ENCODE measurements around the gene ADO. TPM values are rescaled to one million over a fixed set of nuclear protein-coding genes. Genes with fewer than 3 reads are reported as not detected.
A peak's percentile ranks its signal among the peaks of the same experiment; 100 is the strongest.
"Not testable (repeated sequence)": the region's sequence is repeated elsewhere in the genome, so short reads cannot be mapped to it uniquely, and the experiment has no call there.

The ADO gene
- 24.0 and 24.7 TPM in 2 replicates for total RNA-seq (2014; rRNA removed; shearing (Covaris generic))

- DNase-seq (ENCODE audit: low spot score): peak; percentile 74
These were observed at the start of gene ADO for GRCh38 chr10:62804356-62805230. Gene ADO, plus strand, starts transcription at chr10:62804720. Its CDS starts 340 bp downstream, at chr10:62805060.

- DNase-seq (ENCODE audit: low spot score): no peak
These were observed 49.6 kb upstream of the ADO start for GRCh38 chr10:62754963-62755362.

- no peak for DNase-seq (ENCODE audit: low spot score)
These were observed 48.6 kb upstream of the ADO start for GRCh38 chr10:62755662-62756653.

- no peak for DNase-seq (ENCODE audit: low spot score)
These were observed 44.8 kb upstream of the ADO start for GRCh38 chr10:62759599-62760175.

- DNase-seq (ENCODE audit: low spot score): no peak
These were observed 44.1 kb upstream of the ADO start for GRCh38 chr10:62760401-62760800.

GRCh38 chr10:62761115-62761514, 43.4 kb upstream of the ADO start:
- no peak for DNase-seq (ENCODE audit: low spot score)

GRCh38 chr10:62763155-62763554, 41.4 kb upstream of the ADO start:
- DNase-seq (ENCODE audit: low spot score): no peak

- DNase-seq (ENCODE audit: low spot score): no peak
These were observed 40.5 kb upstream of the ADO start for GRCh38 chr10:62764011-62764410.

- no peak for DNase-seq (ENCODE audit: low spot score)
These were observed 38.8 kb upstream of the ADO start for GRCh38 chr10:62765726-62766125.

GRCh38 chr10:62766386-62766785, 38.1 kb upstream of the ADO start:
- no peak for DNase-seq (ENCODE audit: low spot score)

GRCh38 chr10:62769574-62770242, 34.8 kb upstream of the ADO start:
- no peak for DNase-seq (ENCODE audit: low spot score)

GRCh38 chr10:62772186-62772974, 32.1 kb upstream of the ADO start:
- DNase-seq (ENCODE audit: low spot score): no peak

- no peak for DNase-seq (ENCODE audit: low spot score)
These were observed 26.4 kb upstream of the ADO start for GRCh38 chr10:62778125-62778524.

- DNase-seq (ENCODE audit: low spot score): no peak
These were observed 24.9 kb upstream of the ADO start for GRCh38 chr10:62779487-62780248.

GRCh38 chr10:62784537-62784936, 20.0 kb upstream of the ADO start:
- not testable (repeated sequence) for DNase-seq (ENCODE audit: low spot score)

GRCh38 chr10:62788285-62788684, 16.2 kb upstream of the ADO start:
- DNase-seq (ENCODE audit: low spot score): not testable (repeated sequence)

- DNase-seq (ENCODE audit: low spot score): no peak
These were observed 15.6 kb upstream of the ADO start for GRCh38 chr10:62788861-62789467.

- no peak for DNase-seq (ENCODE audit: low spot score)
These were observed 14.4 kb upstream of the ADO start for GRCh38 chr10:62790019-62790555.

GRCh38 chr10:62790571-62790970, 13.9 kb upstream of the ADO start:
- no peak for DNase-seq (ENCODE audit: low spot score)

All from H4 (cell line).